ENCODE data around the gene PLOD2.

PLOD2 gene

DNA sequence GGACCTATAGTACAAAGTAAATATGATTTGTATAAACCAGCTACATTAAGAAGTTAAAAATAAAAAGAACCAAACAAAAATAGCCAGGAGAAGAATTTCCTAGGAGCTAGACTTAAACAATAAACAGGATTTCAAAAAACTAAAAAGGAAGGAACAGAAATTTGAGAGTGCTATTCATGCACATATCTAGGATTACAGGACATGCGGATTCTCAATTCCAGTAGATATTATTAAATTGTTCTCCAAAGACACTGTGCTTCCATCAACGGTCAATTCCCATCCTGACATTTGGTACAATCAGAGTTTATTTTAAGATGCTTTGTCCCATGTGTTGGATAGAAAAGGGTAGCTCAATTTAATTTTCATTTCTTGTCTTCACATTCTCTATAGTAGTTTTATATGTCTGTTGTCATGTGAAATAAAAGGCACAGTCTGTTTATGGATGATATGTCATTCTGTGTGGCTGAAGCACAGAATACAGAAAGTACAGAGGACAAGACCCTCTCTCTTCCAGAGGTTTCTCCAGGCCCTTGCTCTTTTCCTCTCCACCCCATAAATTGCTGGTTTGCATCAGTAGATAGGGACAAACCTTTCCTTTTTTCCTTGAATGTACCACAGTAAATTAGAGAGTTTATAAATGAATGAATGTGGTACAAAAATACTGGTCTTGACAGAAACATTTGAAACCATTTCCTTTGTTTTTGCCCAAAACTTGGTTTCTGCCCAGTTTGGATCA lies 3.5 kb downstream of the PLOD2 start:
- Histone ChIP-seq H3K23ac (ENCODE audit: low read length) (no peak overlapping the region), H3K9ac (ENCODE audit: low read length) (no peak overlapping the region), H3K18ac (ENCODE audit: low read length) (no peak overlapping the region), H3K27me3 (ENCODE audit: insufficient read depth, low read length, poor library complexity) (no peaks in the 10 kb centered on the region), H3K4ac (ENCODE audit: low read depth, low read length) (no peak overlapping the region), H2BK15ac (replicated peaks; ENCODE audit: low read depth) (no peak overlapping the region), H3K36me3 (ENCODE audit: control insufficient read depth, insufficient read depth, low read length) (no peaks in the 10 kb centered on the region), H3K4me3 (ENCODE audit: low read length) (no peak overlapping the region), H2BK5ac (ENCODE audit: low read length) (no peak overlapping the region), H3K56ac (ENCODE audit: low read length) (no peak overlapping the region), H3K27ac (ENCODE audit: low read depth, low read length) (no peak overlapping the region), H4K8ac (ENCODE audit: low read depth, low read length) (no peak overlapping the region), H4K5ac (ENCODE audit: low read length) (no peak overlapping the region), H2AK5ac (ENCODE audit: low read length) (no peak overlapping the region), H3K4me2 (ENCODE audit: low read length) (no peak overlapping the region), H2BK120ac (ENCODE audit: low read depth, low read length) (no peak overlapping the region), H3K79me1 (ENCODE audit: low read length) (peaks cover 2% of the 10 kb centered on the region), H3K79me2 (ENCODE audit: control insufficient read depth, insufficient read depth, low read length) (peaks cover 30% of the 10 kb centered on the region), H3K4me1 (ENCODE audit: control insufficient read depth, low read depth, low read length) (no peaks in the 10 kb centered on the region)
- no peak for DNase-seq
- no CpG with 5 or more reads among the region's 2 CpGs for WGBS (ENCODE audit: extremely low coverage, insufficient coverage, low lambda C conversion rate)

- Histone ChIP-seq H3K4me2 (ENCODE audit: low read length) (no peak overlapping the region), H3K9ac (ENCODE audit: low read length) (no peak overlapping the region), H3K79me1 (ENCODE audit: low read length) (peaks cover 2% of the 10 kb centered on the region), H2BK15ac (replicated peaks; ENCODE audit: low read depth) (no peak overlapping the region), H4K8ac (ENCODE audit: low read depth, low read length) (no peak overlapping the region), H4K5ac (ENCODE audit: low read length) (no peak overlapping the region), H3K36me3 (ENCODE audit: control insufficient read depth, insufficient read depth, low read length) (no peaks in the 10 kb centered on the region), H3K27me3 (ENCODE audit: insufficient read depth, low read length, poor library complexity) (no peaks in the 10 kb centered on the region), H3K79me2 (ENCODE audit: control insufficient read depth, insufficient read depth, low read length) (peaks cover 30% of the 10 kb centered on the region), H3K56ac (ENCODE audit: low read length) (no peak overlapping the region), H3K4me1 (ENCODE audit: control insufficient read depth, low read depth, low read length) (no peaks in the 10 kb centered on the region), H3K27ac (ENCODE audit: low read depth, low read length) (no peak overlapping the region), H3K4me3 (ENCODE audit: low read length) (no peak overlapping the region), H2AK5ac (ENCODE audit: low read length) (no peak overlapping the region), H2BK5ac (ENCODE audit: low read length) (no peak overlapping the region), H3K23ac (ENCODE audit: low read length) (no peak overlapping the region), H2BK120ac (ENCODE audit: low read depth, low read length) (no peak overlapping the region), H3K18ac (ENCODE audit: low read length) (no peak overlapping the region), H3K4ac (ENCODE audit: low read depth, low read length) (no peak overlapping the region)
- no CpG with 5 or more reads among the region's 3 CpGs for WGBS (ENCODE audit: extremely low coverage, insufficient coverage, low lambda C conversion rate)
- no peak for DNase-seq
These were observed 4.2 kb downstream of the PLOD2 start for GRCh38 chr3:146156666-146157314.

GRCh38 chr3:146156095-146156494 lies 4.9 kb downstream of the PLOD2 start:
- Histone ChIP-seq H3K18ac (ENCODE audit: low read length) (peak overlapping the region; percentile 70), H3K27ac (ENCODE audit: low read depth, low read length) (no peak overlapping the region), H3K9ac (ENCODE audit: low read length) (no peak overlapping the region), H3K4me2 (ENCODE audit: low read length) (no peak overlapping the region), H4K5ac (ENCODE audit: low read length) (no peak overlapping the region), H3K4ac (ENCODE audit: low read depth, low read length) (peak overlapping the region; percentile 12), H3K79me2 (ENCODE audit: control insufficient read depth, insufficient read depth, low read length) (peaks cover 32% of the 10 kb centered on the region), H3K23ac (ENCODE audit: low read length) (no peak overlapping the region), H2AK5ac (ENCODE audit: low read length) (no peak overlapping the region), H3K4me1 (ENCODE audit: control insufficient read depth, low read depth, low read length) (no peaks in the 10 kb centered on the region), H3K56ac (ENCODE audit: low read length) (no peak overlapping the region), H2BK5ac (ENCODE audit: low read length) (no peak overlapping the region), H2BK120ac (ENCODE audit: low read depth, low read length) (no peak overlapping the region), H3K27me3 (ENCODE audit: insufficient read depth, low read length, poor library complexity) (no peaks in the 10 kb centered on the region), H4K8ac (ENCODE audit: low read depth, low read length) (no peak overlapping the region), H2BK15ac (replicated peaks; ENCODE audit: low read depth) (no peak overlapping the region), H3K36me3 (ENCODE audit: control insufficient read depth, insufficient read depth, low read length) (no peaks in the 10 kb centered on the region), H3K79me1 (ENCODE audit: low read length) (peaks cover 4% of the 10 kb centered on the region), H3K4me3 (ENCODE audit: low read length) (no peak overlapping the region)
- DNase-seq, result no peak
- WGBS (ENCODE audit: extremely low coverage, insufficient coverage, low lambda C conversion rate), result no CpG with 5 or more reads among the region's 4 CpGs

- Histone ChIP-seq H3K18ac (ENCODE audit: low read length) (no peak overlapping the region), H3K4ac (ENCODE audit: low read depth, low read length) (no peak overlapping the region), H2AK5ac (ENCODE audit: low read length) (no peak overlapping the region), H3K23ac (ENCODE audit: low read length) (no peak overlapping the region), H4K8ac (ENCODE audit: low read depth, low read length) (no peak overlapping the region), H3K56ac (ENCODE audit: low read length) (no peak overlapping the region), H3K27me3 (ENCODE audit: insufficient read depth, low read length, poor library complexity) (no peaks in the 10 kb centered on the region), H3K4me2 (ENCODE audit: low read length) (no peak overlapping the region), H2BK120ac (ENCODE audit: low read depth, low read length) (no peak overlapping the region), H3K27ac (ENCODE audit: low read depth, low read length) (no peak overlapping the region), H3K4me1 (ENCODE audit: control insufficient read depth, low read depth, low read length) (no peaks in the 10 kb centered on the region), H2BK5ac (ENCODE audit: low read length) (no peak overlapping the region), H3K79me1 (ENCODE audit: low read length) (peaks cover 4% of the 10 kb centered on the region), H4K5ac (ENCODE audit: low read length) (no peak overlapping the region), H3K36me3 (ENCODE audit: control insufficient read depth, insufficient read depth, low read length) (no peaks in the 10 kb centered on the region), H2BK15ac (replicated peaks; ENCODE audit: low read depth) (no peak overlapping the region), H3K79me2 (ENCODE audit: control insufficient read depth, insufficient read depth, low read length) (peaks cover 31% of the 10 kb centered on the region), H3K4me3 (ENCODE audit: low read length) (no peak overlapping the region), H3K9ac (ENCODE audit: low read length) (no peak overlapping the region)
- DNase-seq, result peak; percentile 46
- no CpG with 5 or more reads among the region's 2 CpGs for WGBS (ENCODE audit: extremely low coverage, insufficient coverage, low lambda C conversion rate)
These were observed 6.0 kb downstream of the PLOD2 start for GRCh38 chr3:146154995-146155394.

DNA sequence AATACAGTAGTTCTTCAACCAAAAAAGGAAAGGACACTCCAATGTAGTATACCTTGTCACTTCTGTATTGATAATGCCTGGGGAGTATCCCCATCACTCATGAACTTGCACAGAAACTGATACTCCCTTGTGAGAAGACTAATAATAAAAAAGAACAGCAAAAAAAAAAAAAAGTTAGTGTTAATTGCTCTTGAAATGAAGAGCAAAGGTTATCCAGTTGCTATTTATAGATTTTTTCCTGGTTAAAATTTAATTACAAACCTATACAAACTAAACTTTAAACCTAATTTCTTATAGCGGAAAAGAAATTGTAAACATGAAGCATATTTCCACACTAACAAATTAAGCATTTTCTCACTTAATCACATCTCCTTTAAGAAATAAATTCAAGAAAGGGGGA lies 6.7 kb downstream of the PLOD2 start:
- Histone ChIP-seq H3K79me1 (ENCODE audit: low read length) (peaks cover 4% of the 10 kb centered on the region), H3K79me2 (ENCODE audit: control insufficient read depth, insufficient read depth, low read length) (peaks cover 27% of the 10 kb centered on the region), H4K8ac (ENCODE audit: low read depth, low read length) (no peak overlapping the region), H3K27ac (ENCODE audit: low read depth, low read length) (no peak overlapping the region), H3K4me2 (ENCODE audit: low read length) (no peak overlapping the region), H3K4me3 (ENCODE audit: low read length) (no peak overlapping the region), H3K18ac (ENCODE audit: low read length) (no peak overlapping the region), H3K4ac (ENCODE audit: low read depth, low read length) (no peak overlapping the region), H3K36me3 (ENCODE audit: control insufficient read depth, insufficient read depth, low read length) (no peaks in the 10 kb centered on the region), H3K27me3 (ENCODE audit: insufficient read depth, low read length, poor library complexity) (no peaks in the 10 kb centered on the region), H3K4me1 (ENCODE audit: control insufficient read depth, low read depth, low read length) (no peaks in the 10 kb centered on the region), H3K23ac (ENCODE audit: low read length) (no peak overlapping the region), H4K5ac (ENCODE audit: low read length) (no peak overlapping the region), H2BK120ac (ENCODE audit: low read depth, low read length) (no peak overlapping the region), H2AK5ac (ENCODE audit: low read length) (no peak overlapping the region), H2BK5ac (ENCODE audit: low read length) (no peak overlapping the region), H3K56ac (ENCODE audit: low read length) (no peak overlapping the region), H2BK15ac (replicated peaks; ENCODE audit: low read depth) (no peak overlapping the region), H3K9ac (ENCODE audit: low read length) (no peak overlapping the region)
- WGBS (ENCODE audit: extremely low coverage, insufficient coverage, low lambda C conversion rate), result 100% methylated on average over 1 of the region's 1 CpG
- no peak for DNase-seq
